22Rv1 (cell line): Measurements from ENCODE around the gene TEFM.

Experiments
- CTCF ChIP-seq: fragments of 450-650 bp; IDR thresholded peaks from 2 replicates; pipeline ENCODE4 v1.5.1; 2017; ENCODE audit warnings: mild to moderate bottlenecking
- ZFX ChIP-seq: fragments of 450-650 bp; IDR thresholded peaks from 2 replicates; pipeline ENCODE4 v1.6.1; 2017; ENCODE audit warnings: antibody characterized with exemption, borderline replicate concordance

- TF ChIP-seq CTCF: no peak
- TF ChIP-seq ZFX: no peak
These were observed 41.4 kb downstream of the TEFM start for GRCh38 chr17:30864636-30865035.
